K562 (cell line): ENCODE data around the gene VEGFB. TPM values are rescaled to one million over a fixed set of nuclear protein-coding genes. Genes with fewer than 3 reads are reported as not detected.

Source experiments
- ARHGAP35 ChIP-seq: fragments of 450-650 bp; IDR thresholded peaks from 2 replicates; pipeline ENCODE4 v1.6.1; 2018; ENCODE audit not compliant: partially characterized antibody
- CHD2 ChIP-seq: IDR thresholded peaks from 2 replicates; pipeline ENCODE4 v1.6.1; 2011; ENCODE audit warnings: low read depth, low read length
- CHD4 ChIP-seq: fragments of 200-600 bp; sonication (generic); IDR thresholded peaks from 3 replicates; pipeline ENCODE4 v1.6.1; 2012; ENCODE audit warnings: low read depth, mild to moderate bottlenecking, mixed read lengths, low read length, inconsistent platforms; ENCODE audit not compliant: insufficient read depth, insufficient replicate concordance, poor library complexity, severe bottlenecking
- E4F1 ChIP-seq: fragments of 250-450 bp; sonication (Bioruptor Pico); IDR thresholded peaks from 2 replicates; pipeline ENCODE4 v1.5.0; 2021; ENCODE audit warnings: mild to moderate bottlenecking, borderline replicate concordance
- FOXA3 ChIP-seq, 2 experiments: fragments of 450-650 bp in 1 of 2; sonication (generic) in 1 of 2; formaldehyde crosslinking; IDR thresholded peaks in 1 of 2; conservative IDR thresholded peaks in 1 of 2; 2 replicates each; pipeline versions ENCODE4 v1.4.0 to v1.8.0; 2020 to 2022; ENCODE audit warnings: mild to moderate bottlenecking in 2 of 2, missing genetic modification reagents in 1 of 2
- GATAD2A ChIP-seq: fragments of 450-650 bp; IDR thresholded peaks from 2 replicates; pipeline ENCODE4 v1.6.1; 2017
- GATAD2B ChIP-seq: fragments of 450-650 bp; IDR thresholded peaks from 2 replicates; pipeline ENCODE4 v1.6.1; 2017; ENCODE audit warnings: mild to moderate bottlenecking, borderline replicate concordance
- GTF2F1 ChIP-seq: IDR thresholded peaks from 2 replicates; pipeline ENCODE4 v1.6.1; 2011; ENCODE audit warnings: low read depth, low read length, improper control_type of control experiment
- JUN ChIP-seq, 2 experiments: sonication (generic) in 1 of 2; formaldehyde crosslinking in 1 of 2; IDR thresholded peaks; 2 replicates each; pipeline versions ENCODE4 v1.6.1 to v1.8.0; 2012 to 2022; ENCODE audit warnings: borderline replicate concordance in 2 of 2, mild to moderate bottlenecking in 2 of 2, improper control_type of control experiment in 1 of 2, low read depth in 1 of 2, low read length in 1 of 2, missing genetic modification reagents in 1 of 2
- RAD51 ChIP-seq: fragments of 450-650 bp; IDR thresholded peaks from 2 replicates; pipeline ENCODE4 v1.7.1; 2016; ENCODE audit warnings: low read depth, mild to moderate bottlenecking, borderline replicate concordance
- SIX5 ChIP-seq, 2 experiments: IDR thresholded peaks; 2 replicates each; pipeline ENCODE4 v1.6.1; 2011; ENCODE audit warnings: low read length in 2 of 2, borderline replicate concordance in 1 of 2, low read depth in 1 of 2, mild to moderate bottlenecking in 1 of 2, moderate library complexity in 1 of 2; ENCODE audit not compliant: insufficient read depth in 1 of 2
- SMARCB1 ChIP-seq: IDR thresholded peaks from 2 replicates; pipeline ENCODE4 v1.6.1; 2011; ENCODE audit warnings: improper control_type of control experiment, low read depth; ENCODE audit not compliant: insufficient read length
- SMARCE1 ChIP-seq: fragments of 450-650 bp; IDR thresholded peaks from 2 replicates; pipeline ENCODE4 v1.7.1; 2016; ENCODE audit warnings: mild to moderate bottlenecking
- SOX6 ChIP-seq: fragments of 450-650 bp; IDR thresholded peaks from 2 replicates; pipeline ENCODE4 v1.6.1; 2014; ENCODE audit warnings: mild to moderate bottlenecking
- TAF15 ChIP-seq: fragments of 200-400 bp; formaldehyde crosslinking; IDR thresholded peaks from 2 replicates; pipeline ENCODE4 v1.6.1; 2017; ENCODE audit warnings: mild to moderate bottlenecking, low read depth, low read length, moderate library complexity
- UBTF ChIP-seq, 2 experiments: IDR thresholded peaks; 2 replicates each; pipeline ENCODE4 v1.6.1; 2012; ENCODE audit warnings: improper control_type of control experiment in 2 of 2, low read depth in 2 of 2, low read length in 2 of 2, borderline replicate concordance in 1 of 2
- XRCC5 ChIP-seq: fragments of 200-400 bp; formaldehyde crosslinking; IDR thresholded peaks from 2 replicates; pipeline ENCODE4 v1.6.1; 2017; ENCODE audit warnings: low read depth, mild to moderate bottlenecking, low read length
- ZFP1 ChIP-seq: fragments of 450-650 bp; formaldehyde crosslinking; IDR thresholded peaks from 2 replicates; pipeline ENCODE4 v1.4.0; 2020; ENCODE audit warnings: mild to moderate bottlenecking, mixed read lengths
- ZNF121 ChIP-seq: sonication (generic); formaldehyde crosslinking; conservative IDR thresholded peaks from 2 replicates; pipeline ENCODE4 v1.8.0; 2022; ENCODE audit warnings: missing genetic modification reagents
- ZNF3 ChIP-seq: fragments of 250-450 bp; sonication (Bioruptor Pico); IDR thresholded peaks from 2 replicates; pipeline ENCODE4 v1.5.0; 2021; ENCODE audit warnings: mild to moderate bottlenecking, moderate library complexity
- ZNF551 ChIP-seq: fragments of 250-450 bp; sonication (Bioruptor Pico); IDR thresholded peaks from 2 replicates; pipeline ENCODE4 v1.5.0; 2021; ENCODE audit warnings: mild to moderate bottlenecking, moderate library complexity
- polyA plus RNA-seq, 8 experiments: library from polyadenylated mRNA; depleted of rRNA in 4 of 8; stranded (reverse) in 5 of 8; unstranded in 3 of 8; fragments of >200 nt; fragmentation: Nextera tagmentation in 2 of 8; fragmentation: Illumina TruSeq in 1 of 8; extraction: Ambion mirVana in 2 of 8; extraction: Trizol in 1 of 8; gene quantifications; 2 replicates each; pipeline versions ENCODE4 v1.2.1 to v1.2.3, GENCODE V29; 2011 to 2014; ENCODE audit warnings: inconsistent platforms in 1 of 8, missing spikeins in 1 of 8
- total RNA-seq, 7 experiments: library from RNA; depleted of rRNA in 6 of 7; stranded (reverse); fragments of >200 nt in 6 of 7; fragmentation: Illumina TruSeq in 2 of 7; extraction: Trizol in 2 of 7; gene quantifications; 2 replicates each; pipeline versions ENCODE4 v1.2.1 to v1.2.3, GENCODE V29; 2011 to 2021; ENCODE audit warnings: low replicate concordance in 1 of 7

VEGFB gene
- total and polyA plus RNA-seq, 9 of the 15 experiments (the other 6 are each of a cell fraction or from before 2014, with no cell fraction given) = 11.0 to 83.4 (median 25.7) TPM

- no peak for TF ChIP-seq ZNF121 (CRISPR knock-in tag)
- TF ChIP-seq RAD51 = peak; percentile 27; the same call in 1 of the 2 replicates
- no peak for TF ChIP-seq FOXA3 (CRISPR knock-in tag; conservative IDR thresholded peaks at IDR 0.05 in 1 of 2, IDR thresholded peaks at IDR 0.05 in 1 of 2)
- no peak for TF ChIP-seq ZFP1 (CRISPR knock-in tag)
- TF ChIP-seq CHD2 = no peak
- no peak for TF ChIP-seq ZNF551 (CRISPR knock-in tag)
- TF ChIP-seq GATAD2B = no peak; the same call in 1 of the 2 replicates
- TF ChIP-seq SMARCB1 = no peak
- no peak for TF ChIP-seq CHD4
- TF ChIP-seq UBTF (IDR thresholded peaks at IDR 0.05; ENCODE audit: borderline replicate concordance in 1 of 2, low read depth in 2 of 2, low read length in 2 of 2) = 0 out of 4 replicates have a peak, but pooled peaks of 1 of the 2 experiments have one; percentile 27
- no peak for TF ChIP-seq TAF15
- TF ChIP-seq SIX5 (IDR thresholded peaks at IDR 0.05; ENCODE audit: borderline replicate concordance in 1 of 2, insufficient read depth in 1 of 2, low read depth in 1 of 2, low read length in 2 of 2) = no peak
- no peak for TF ChIP-seq E4F1 (CRISPR knock-in tag)
- no peak for TF ChIP-seq ARHGAP35
- TF ChIP-seq ZNF3 = no peak
- no peak for TF ChIP-seq XRCC5
- no peak for TF ChIP-seq GATAD2A
- no peak for TF ChIP-seq GTF2F1
- TF ChIP-seq SMARCE1 = peak; percentile 75; the same call in 1 of the 2 replicates
- no peak for TF ChIP-seq JUN (IDR thresholded peaks at IDR 0.05; ENCODE audit: borderline replicate concordance, low read depth, low read length)
- TF ChIP-seq JUN (CRISPR knock-in tag; IDR thresholded peaks at IDR 0.05; ENCODE audit: borderline replicate concordance) = 0 out of 2 replicates have a peak, but pooled peaks have one; percentile 55
- TF ChIP-seq SOX6 = no peak; the same call in none of the 2 replicates
These were observed 26.9 kb upstream of the VEGFB start (continued) for GRCh38 chr11:64207256-64208085.
